ENCODE results near the gene MINDY4.
"Not testable (repeated sequence)": the region's sequence is repeated elsewhere in the genome, so short reads cannot be mapped to it uniquely, and the experiment has no call there.

The MINDY4 gene

GRCh38 chr7:30805931-30806330 lies 34.7 kb downstream of the MINDY4 start:
- no peak for DNase-seq

- not testable (repeated sequence) for DNase-seq
Measured at GRCh38 chr7:30807477-30807876, 36.3 kb downstream of the MINDY4 start.

GRCh38 chr7:30807941-30808340 lies 36.7 kb downstream of the MINDY4 start:
- not testable (repeated sequence) for DNase-seq

- DNase-seq, result no peak
Measured at GRCh38 chr7:30810986-30811385, 39.8 kb downstream of the MINDY4 start.

- DNase-seq, result no peak
Measured at GRCh38 chr7:30812676-30813075, 41.5 kb downstream of the MINDY4 start.

GRCh38 chr7:30813466-30813865 lies 42.2 kb downstream of the MINDY4 start:
- no peak for DNase-seq

GRCh38 chr7:30814700-30815387 lies 43.6 kb downstream of the MINDY4 start:
- DNase-seq, result no peak

GRCh38 chr7:30815388-30815854 lies 44.2 kb downstream of the MINDY4 start:
- DNase-seq, result no peak

- DNase-seq, result no peak
Measured at GRCh38 chr7:30815951-30816644, 44.9 kb downstream of the MINDY4 start.

GRCh38 chr7:30816645-30817370 lies 45.6 kb downstream of the MINDY4 start:
- no peak for DNase-seq

GRCh38 chr7:30817371-30817767 lies 46.2 kb downstream of the MINDY4 start:
- no peak for DNase-seq

GRCh38 chr7:30824821-30825720 lies 53.9 kb downstream of the MINDY4 start:
- DNase-seq, result no peak

GRCh38 chr7:30826181-30826580 lies 55.0 kb downstream of the MINDY4 start:
- DNase-seq, result no peak

GRCh38 chr7:30828591-30828990 lies 57.4 kb downstream of the MINDY4 start:
- DNase-seq, result no peak

- DNase-seq, result no peak
Measured at GRCh38 chr7:30829471-30829870, 58.3 kb downstream of the MINDY4 start.

GRCh38 chr7:30831227-30831626 lies 60.0 kb downstream of the MINDY4 start:
- no peak for DNase-seq

- DNase-seq, result no peak
Measured at GRCh38 chr7:30831936-30832335, 60.7 kb downstream of the MINDY4 start.

- DNase-seq, result not testable (repeated sequence)
Measured at GRCh38 chr7:30834017-30834674, 62.9 kb downstream of the MINDY4 start.

GRCh38 chr7:30835396-30835915 lies 64.2 kb downstream of the MINDY4 start:
- no peak for DNase-seq

- no peak for DNase-seq
Measured at GRCh38 chr7:30836991-30837390, 65.8 kb downstream of the MINDY4 start.

- no peak for DNase-seq
Measured at GRCh38 chr7:30837581-30837980, 66.4 kb downstream of the MINDY4 start.

GRCh38 chr7:30838008-30838407 lies 66.8 kb downstream of the MINDY4 start:
- DNase-seq, result no peak
